NCI-H1048 (cell line): ENCODE results near the gene GATA3.

Source experiments
- DNase-seq: peaks from one replicate; lab custom pipeline; 2025; lab: John Stamatoyannopoulos, UW

The GATA3 gene

DNA sequence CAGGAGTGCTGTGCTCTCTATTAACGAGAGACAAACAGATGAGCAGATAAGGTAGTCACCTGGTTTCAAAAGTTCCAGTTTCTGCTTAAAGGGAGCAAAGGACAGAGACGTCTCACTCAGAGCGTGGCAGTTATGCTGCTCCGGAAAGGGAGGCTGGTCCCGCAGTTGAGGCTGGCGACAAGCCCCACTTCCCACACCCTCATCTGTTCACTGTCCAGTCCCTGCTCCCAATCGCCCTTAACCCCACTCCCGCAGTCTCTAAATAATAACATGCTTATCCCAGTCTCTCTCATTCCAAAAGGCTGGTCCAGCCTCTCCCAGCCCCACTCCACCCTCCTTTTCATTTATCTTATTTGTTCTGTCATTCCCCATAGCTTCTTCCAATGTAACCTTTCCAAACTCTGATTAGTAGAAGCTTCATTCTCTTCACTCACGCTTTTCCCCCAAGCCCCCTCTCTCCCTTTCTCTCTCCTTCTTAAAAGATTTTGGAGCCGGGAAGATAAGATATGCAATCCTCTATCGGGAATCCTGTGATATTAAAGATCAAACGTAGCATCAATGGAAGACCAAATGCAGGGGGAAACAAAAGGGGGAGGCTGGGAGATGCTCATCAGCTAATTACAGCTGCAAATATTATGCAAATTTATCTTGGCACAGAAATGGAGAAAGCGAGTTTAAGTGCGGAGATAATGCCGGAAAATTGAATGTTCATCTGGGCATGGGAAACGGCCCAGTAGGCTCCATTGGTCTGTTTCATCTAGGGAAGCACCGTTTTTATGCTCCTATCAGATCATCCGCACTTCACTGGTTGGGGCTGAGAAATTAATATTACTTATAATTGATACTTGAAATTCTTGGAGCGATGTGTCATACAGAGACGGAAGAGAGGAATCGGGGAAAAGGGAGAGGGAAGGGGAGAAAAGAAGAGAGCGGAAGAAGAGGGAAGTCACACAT is 16.3 kb upstream of the GATA3 start:
- DNase-seq, result no peak

DNA sequence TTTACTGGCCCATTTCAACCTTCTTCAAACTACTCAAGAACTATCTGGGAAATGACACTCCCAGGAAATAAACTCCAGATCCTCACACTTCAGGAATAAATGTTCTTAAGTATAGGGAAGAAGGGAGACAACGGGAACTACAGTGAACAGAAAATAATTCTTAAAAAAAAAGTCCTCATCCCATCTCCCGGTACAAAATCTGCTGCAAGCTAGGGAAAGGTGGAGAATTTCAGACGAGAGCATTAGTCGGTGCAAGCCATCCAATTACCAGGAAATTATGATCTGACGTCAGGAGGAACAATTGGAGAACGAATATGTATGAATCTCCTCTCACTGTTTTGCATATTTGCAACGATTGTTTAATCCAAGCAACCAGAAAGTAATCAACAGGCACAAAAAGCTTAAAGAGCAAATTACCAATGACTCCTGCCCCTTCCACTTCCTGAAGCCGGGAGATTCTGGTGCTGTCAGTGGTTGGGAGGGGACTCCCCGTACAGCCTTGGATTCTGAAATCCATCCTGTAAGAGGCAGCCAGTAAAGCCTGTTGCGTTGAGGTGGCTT is 15.1 kb upstream of the GATA3 start:
- DNase-seq, result no peak

DNA sequence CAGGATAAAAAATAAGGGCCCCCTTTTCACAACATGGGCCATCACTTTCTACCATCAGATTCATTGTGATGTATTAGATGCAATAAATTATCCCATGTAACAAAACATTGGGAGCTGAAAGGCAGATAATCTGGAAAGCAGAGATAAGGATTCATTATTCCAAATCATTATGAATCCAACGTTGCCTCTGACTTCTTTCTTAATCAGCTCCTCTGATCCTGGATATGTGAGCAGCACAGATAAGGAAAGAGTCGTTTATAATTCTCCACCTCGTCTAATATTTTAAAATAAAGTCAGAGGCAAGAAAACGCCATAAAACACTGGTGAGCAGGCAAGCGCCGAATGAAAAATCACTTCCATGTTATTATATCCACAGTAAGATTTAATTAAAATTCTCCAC is 13.8 kb upstream of the GATA3 start:
- no peak for DNase-seq

DNA sequence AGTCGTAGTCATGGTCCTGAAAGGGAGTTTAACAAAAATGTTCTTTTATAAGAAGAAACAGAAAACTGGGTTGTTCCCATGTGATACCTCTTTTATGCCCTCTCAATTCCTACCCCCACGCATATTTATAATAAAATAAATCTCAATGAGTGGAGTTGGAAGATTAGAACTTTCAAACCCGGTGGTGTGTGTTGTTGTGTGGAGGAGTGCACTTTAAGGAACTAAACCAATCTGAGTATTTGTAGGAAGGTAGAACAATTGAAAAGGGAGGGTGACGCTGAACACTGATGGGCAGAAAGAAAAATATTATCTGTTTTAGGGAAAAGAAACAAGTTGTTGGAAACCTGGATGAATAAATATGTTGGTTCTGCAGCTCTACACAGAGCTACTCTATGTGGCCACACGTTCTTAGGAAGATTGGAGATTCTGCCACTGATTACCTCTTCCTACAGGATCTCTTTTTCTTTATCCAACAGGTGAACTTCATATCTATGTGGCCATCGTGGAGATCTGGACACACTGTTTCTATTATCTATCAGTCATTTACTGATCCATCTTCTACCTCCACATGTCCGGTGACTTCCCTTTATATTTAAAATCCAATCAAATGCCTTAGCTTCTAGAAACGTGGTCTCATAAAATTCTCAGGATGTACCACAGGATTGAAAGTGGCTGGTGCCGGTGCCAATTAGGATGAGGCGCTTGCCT is 13.1 kb upstream of the GATA3 start:
- DNase-seq, result no peak

DNA sequence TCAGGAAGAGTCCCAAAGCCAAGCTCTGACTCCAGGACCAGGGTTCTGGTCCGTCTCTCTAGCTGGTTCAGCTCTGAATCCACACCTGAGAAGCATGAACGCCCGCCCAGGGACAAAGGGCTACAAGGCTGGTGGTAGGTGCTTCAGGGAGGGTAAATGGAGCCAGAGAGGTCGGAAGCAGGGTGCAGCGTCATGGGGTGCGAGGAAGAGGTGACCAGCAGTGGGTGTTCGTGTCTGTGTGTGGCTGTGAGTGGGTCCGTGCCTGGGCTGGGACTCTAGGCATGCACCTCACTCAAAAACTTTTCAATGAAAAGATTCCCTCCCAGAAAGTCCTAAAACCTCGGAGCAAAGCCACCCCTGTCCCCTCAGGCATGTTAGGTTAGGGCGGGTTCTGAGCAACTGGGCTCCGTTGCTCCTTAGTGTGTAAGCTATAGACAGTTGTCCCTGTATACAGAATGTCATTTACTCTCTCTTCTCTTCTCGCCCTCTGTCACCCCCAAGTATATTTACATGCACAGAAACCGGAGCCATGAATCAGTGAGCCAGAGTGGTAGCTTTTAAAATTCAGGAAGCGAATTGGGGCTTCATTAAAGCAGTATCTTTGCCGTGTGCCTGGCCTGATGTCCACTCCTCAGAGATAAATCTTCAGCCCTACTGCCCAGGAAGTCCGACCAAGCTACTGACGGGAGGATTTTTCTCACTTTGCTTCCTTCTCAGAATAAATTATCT is 12.3 kb upstream of the GATA3 start:
- no peak for DNase-seq

DNA sequence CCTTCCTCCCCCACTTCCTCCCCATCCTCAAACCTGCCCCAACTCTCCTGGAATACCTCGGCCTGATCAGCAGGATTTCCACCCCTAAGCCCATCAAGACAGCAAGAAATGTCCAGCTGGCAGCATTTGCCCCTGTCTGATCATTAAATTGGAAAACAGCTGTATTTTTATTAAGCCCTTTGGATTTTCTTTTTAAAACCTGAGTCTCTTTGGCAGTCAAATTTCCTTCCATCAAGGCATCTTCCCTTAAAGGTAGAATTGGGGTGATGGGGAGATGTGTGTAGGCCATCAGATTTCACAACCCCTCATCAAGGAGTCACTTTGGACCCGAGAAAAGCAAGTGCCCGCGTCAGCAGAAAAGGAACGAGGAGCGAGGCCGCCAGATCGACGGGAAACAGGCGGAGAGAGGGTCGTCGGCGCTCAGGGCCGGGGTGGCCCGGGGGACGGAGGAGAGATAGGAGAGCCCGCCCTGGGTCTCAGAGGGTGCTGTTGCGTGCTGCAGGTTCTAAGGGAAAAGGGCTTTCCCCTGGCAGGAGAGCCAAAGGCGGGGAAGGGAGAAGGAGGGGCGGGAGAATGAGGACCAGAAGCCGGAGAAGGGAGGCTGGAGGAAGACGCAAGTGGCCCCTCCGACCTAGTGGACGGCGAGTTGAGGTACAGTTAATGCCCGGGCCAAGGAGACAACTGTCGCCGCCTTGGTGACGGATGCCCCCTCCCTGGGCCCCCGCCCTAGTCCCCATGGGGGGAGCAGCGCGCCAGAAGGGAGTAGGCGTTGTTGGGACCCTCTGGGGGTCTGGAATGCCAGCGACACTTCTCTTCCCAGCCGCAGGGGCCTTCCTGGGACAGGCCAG is 11.5 kb upstream of the GATA3 start:
- DNase-seq, result no peak

DNA sequence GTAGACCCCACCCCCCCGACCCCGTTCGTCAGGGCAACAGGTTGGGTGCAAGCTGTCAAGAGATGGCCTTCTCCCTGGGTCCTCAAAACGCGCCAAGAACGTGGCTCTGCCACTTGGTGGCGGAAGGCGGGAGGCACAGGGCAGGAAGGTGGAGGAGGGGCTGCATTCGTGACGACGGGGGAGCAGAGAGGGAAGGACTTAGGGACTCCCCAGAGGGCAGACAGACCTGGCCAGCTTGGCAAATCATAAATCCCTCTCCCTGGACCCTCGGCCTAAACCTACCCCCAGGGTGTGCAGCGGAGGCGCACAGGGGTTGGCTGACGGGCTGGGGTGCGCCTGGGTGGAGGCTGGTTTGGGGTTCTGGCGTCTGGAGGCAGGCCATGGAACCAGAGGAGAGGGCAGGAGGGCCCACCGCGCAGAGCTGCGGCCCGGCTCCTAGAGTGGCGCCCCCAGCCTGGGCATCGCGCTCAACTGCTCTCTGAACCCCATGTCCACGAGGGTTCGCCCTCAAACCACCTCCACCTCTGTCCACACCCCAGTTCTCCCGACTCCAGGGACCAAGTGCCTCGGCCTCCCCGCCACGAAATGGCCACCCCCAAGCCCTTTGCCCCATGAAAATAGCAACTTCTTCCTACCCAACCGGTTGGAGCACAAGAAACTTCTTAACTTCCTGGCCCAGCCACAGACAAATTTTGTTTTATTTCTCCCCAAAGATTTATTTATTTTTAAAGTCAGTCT is 10.8 kb upstream of the GATA3 start:
- DNase-seq, result no peak

DNA sequence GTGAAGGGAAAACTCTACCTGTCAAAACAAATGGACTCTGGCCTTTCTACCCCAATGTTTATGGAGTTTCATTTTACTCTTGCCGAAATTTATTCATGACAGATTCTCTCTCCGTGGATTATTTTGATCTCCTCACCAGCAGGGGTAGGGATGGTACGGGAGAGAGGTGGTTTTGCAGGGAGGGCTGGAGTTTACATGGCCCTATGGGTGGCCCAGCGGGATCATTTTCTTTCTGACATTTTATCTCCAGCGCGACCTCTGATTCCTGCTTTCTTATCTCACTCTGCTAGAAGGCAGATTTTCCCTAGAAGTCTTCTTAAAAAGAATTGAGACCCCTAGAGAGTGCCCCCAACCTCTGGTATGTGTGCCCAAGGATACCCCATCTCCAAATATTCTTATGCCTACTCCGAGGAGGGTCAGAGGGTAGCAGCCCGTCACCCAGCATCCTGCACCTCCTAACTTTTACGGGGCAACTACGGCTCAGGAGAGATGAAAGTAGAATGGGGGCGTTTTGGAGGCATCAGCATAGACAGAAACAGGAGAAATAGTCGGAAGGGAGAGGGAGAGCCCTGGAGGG is 10.1 kb upstream of the GATA3 start:
- DNase-seq, result no peak

DNA sequence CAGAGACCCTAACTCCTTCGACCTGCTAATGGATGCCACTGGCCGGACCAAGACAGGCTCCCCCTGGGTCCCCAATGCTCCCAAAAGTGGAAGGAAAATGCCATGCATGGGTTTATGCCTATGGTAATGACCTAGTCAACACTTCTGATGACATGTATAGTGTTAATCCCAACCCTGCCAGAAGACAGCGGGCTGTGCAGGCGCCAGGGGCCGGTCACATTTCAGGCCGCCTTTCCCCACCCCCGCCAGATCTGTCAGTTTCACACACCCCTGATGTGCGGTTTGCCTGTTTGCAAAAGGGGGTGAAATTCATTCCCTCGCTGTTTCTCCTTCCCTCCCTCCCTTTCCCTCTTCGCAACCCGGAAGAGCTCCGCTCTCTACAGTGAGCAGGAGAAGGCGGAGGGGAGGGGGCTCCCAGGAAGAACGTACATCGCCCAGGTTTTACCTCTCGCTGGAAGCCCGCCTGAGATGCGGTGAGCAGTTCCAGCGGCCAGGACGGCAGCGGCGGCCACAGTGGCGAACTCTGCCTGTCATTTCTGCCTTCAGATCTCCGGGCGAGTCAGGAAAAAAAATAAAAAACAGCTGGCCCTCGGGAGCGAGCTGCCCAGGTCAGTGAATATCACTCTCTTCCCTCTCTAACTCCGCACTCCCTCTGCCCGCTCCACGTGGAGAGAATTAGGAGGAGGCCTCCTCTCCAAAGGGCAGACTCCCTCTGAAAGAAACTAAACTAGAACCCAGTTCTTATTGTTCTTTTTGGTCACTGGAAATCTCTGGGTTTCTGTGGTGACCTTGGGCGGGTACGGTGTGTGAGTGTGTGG is 9.4 kb upstream of the GATA3 start:
- DNase-seq, result no peak

DNA sequence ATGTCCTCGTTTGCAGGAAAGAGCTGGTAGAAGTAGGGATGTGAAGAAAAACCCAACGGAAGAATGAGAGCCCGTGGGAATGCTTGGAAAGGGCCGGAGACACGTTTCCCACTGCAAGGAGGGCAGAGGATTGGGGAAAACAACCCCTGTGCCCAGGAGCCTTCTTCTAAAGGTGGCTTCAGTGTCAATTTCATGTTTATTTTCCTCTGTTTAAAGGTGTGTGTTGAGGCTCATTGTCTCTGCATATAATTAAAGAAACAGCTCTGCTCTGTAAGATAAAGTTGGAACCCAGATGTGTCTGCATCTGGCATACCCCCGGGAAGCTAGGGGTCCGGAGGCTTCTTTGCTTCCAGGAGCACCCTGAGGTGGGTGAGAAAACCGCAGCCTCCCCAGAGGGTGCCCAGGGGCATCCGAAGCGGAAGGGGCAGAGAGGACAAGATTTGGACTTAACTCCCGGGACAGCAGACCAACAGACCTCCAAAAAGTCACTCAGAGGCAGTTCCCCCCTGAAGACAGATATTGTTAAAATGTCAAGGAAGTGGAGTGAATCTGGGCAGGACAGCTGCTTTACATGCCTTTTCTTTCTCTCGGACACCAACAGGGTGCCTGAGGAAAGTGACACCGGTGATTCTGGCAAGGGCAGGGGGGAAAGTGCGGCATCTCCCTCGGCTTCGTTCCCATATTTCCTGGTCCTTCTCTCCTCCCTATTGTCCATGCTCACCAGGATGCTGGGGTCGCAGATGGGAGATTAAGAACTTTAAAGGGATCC is 8.6 kb upstream of the GATA3 start:
- no peak for DNase-seq

DNA sequence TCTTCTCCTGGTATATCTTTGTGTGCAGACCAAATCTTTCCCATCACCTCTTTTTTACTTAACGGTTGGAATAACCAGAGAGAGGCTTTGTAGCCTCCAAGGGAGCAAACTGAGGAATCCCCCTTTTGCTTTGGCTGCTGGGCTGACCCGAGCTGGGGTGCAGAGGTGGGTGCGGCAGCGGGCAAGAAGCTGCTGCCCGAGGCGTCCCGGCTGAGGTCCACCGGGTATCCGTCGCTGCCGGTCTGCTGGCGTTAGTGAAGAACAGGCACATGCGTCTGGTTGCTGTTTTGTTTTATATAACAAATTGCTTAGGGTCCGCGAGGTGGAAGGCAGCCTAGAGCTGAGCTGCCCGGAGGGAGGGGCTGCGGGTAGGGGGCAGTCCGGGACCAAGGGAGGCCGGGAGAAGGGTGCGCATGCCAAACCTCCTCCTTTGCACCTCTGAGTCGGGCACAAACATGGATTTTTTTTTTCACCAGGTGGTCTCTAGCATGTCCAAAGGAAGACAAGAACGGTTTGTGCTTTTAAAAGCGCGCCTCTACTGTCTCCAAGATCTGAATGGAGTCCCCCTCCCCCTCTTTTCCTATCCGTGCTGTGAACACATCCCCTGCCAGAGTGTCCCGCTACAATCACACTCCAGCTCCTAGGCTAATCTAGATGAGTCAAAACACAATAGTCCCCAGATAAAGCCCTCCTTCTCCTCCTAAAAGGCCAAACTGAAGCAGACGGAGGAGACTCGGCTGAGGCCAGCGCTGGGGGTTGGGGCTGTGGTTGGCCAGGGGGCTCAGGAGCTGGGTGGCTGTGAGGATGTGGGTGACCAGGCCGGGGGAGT is 6.8 kb upstream of the GATA3 start:
- DNase-seq, result no peak

DNA sequence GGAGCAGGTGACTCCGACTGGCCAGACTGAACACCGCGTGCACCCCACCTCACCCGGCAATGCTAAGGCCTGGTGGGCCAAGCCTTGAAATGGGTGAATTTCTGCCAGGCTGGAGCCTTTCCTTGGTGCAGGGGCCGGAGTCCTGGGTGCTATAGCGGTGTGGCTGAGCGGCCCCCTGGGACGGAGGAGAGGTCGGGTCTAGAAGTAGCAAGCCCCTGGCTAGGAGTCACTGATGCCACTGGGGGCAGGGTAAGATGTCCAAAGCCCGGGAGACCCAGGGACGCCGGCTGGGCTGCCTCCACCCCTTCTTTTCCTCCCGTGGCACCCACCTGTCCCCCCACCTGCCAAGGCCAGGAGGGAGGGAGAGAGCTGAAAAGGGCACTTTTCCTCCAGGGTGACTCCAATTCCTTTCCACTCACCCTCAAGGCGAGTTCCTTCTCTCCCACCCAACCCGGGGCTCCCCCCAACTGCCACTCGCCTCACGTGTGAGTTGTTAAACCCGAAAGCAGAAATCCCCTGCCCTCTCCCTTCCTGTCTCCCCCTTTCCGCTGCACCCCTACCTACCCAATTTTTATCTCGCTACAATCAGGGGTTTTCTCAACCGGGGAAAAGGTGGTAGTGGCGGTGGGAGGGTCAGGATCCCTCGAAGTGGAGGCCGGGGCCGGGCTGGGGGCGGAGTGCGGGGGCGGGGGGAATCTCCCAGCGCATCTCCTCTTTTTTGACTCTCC is 6.0 kb upstream of the GATA3 start:
- DNase-seq, result no peak

DNA sequence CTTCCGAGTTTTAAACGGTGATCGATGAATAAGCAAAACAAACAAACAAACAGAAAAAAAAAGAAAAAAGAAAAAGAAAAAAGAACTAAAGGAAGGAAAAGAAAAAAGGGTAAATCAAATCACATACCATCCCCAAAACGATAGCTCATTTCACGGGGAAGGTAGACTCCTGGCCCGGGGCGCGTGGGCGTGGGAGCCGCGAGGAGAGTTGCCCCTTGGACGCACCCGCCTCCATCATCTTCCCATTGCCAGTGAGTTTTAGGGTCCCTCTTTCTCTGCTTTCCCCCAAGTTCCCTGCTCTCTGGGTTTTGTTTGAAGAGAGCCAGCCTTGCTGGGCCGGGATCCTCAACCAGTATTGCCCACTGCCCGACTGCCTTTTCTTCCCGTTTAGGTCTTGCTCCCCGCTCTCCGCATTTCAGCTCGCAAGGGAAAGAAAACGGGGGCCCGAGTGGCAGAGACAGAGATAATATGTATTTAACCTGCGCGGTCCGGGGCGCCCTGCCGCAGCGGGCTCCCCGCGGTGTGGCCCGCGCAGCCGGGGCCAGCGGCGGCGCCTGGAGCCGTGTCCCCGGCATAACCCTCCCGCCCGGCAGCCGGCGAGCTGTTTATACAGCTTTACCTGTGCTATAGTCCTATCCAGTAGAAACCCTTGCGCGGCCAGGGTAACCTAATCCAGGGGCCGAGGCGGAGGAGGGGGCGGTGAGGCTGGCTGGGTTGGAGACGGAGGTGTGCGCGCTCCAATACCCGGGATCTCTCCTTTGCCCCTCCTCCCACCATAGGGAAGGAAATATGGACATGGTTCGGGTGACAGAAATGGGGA is 5.2 kb upstream of the GATA3 start:
- no peak for DNase-seq

DNA sequence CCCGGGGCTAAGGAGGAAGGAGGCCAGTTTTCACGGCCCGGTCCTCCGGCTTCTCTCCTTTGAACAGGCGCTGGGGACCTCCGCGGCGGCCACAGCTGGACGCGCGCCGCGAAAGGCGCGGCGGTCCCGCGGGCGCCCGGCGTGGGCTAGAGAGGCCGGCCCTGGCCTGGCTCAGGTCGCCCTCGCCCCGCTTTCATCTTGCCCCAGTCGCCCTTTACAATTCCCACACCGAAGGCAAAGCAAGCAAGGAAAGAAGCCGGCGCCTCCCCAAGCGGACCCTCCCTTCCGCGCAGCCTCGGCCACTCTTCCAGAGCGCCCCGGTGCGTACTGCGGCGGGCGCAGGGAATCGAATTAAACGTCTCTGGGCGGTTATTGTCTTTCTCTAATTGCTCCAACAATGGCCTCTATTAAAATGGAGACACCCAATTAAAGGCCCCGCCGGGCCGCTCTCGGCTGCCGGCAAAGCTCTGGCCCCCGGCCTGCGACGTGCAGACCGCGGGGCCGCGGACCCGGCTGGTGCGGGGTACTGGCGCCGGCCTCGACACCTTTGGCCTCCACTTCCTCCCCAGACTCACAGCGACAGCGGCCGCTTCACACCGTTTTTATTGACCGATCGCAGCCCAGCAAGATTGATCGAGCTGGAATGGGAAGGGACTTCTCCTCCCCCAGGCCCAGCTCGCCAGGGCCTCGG is 4.5 kb upstream of the GATA3 start:
- DNase-seq, result no peak

DNA sequence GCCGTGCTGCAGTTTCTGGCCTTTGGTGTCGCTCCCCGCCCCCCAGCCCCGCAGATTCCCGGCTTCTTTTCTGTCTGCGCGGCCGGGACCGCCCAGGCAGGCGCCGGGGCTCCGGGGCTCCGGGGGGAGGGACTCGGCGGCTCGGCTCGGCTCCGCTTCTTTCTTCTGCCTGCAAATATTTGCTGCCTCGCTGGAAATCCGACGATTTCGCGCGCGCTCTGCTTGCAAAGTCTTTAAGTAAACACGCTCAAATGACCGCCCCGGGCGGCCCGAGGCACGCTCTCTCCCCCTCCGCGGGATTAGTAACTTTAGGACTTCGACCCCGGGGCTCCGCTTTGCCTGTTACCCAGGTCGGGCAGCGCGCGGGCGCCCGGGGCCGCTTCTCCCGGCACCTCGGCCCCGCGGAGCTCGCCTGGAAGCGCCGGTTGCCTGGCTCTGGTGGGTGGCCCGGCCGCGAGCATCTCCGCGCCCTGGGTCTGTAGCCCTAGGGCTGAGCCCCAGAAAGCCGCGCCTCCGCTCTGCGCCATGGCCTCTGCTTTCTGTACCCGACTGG is 3.9 kb upstream of the GATA3 start:
- no peak for DNase-seq
